HCT116 (cell line): Measurements from ENCODE around the gene PCDHB16. TPM values are rescaled to one million over a fixed set of nuclear protein-coding genes. Genes with fewer than 3 reads are reported as not detected.
"Not testable (repeated sequence)": the region's sequence is repeated elsewhere in the genome, so short reads cannot be mapped to it uniquely, and the experiment has no call there.

Experiments
- ATAC-seq: fragments of 200-7000 bp; cut with Tn5 transposase; 2 replicates; pipeline ENCODE4 v1.9.1; 2020; ENCODE audit warnings: mild to moderate bottlenecking, moderate library complexity
- BruUV-seq: library from RNA; stranded (reverse); fragments of 400-500 nt; replicated peaks from 2 replicates; lab custom pipeline; 2021; lab: Mats Ljungman, UMichigan
- CTCF ChIA-PET: fragments of 300-600 bp; sonication (Branson Sonifier 250); formaldehyde crosslinking; loops from one replicate; lab custom pipeline; 2021; ENCODE audit warnings: antibody characterized with exemption; lab: Charles Lee
- POLR2A ChIA-PET: fragments of 300-600, 350-600 bp; sonication (Branson Sonifier 250); formaldehyde crosslinking; loops from one replicate; lab custom pipeline; 2021; ENCODE audit warnings: antibody characterized with exemption; lab: Charles Lee
- RAD21 ChIA-PET, 2 experiments: fragments of 300-600 bp; sonication (Branson Sonifier 250); formaldehyde crosslinking; loops; one replicate each; lab custom pipeline; 2023; ENCODE audit warnings: low total read pairs in 2 of 2; ENCODE audit not compliant: uncharacterized antibody in 2 of 2, unreplicated experiment in 2 of 2, low non-redundant PET in 1 of 2; lab: Charles Lee
- DNase-seq: peaks from one replicate; pipeline ENCODE4 v3.0.0-alpha.2; 2010; ENCODE audit warnings: low read depth, low spot score
- H2AFZ ChIP-seq: fragments of 200-600 bp; shearing (Covaris generic), sonication (generic); 2 replicates; pipeline ENCODE4 v1.6.1; 2017; ENCODE audit warnings: low read depth, mixed run types, mixed read lengths, antibody characterized with exemption, low read length; ENCODE audit not compliant: poor library complexity, severe bottlenecking
- H3K27ac ChIP-seq: 2 replicates; pipeline ENCODE4 v1.5.1; 2012; ENCODE audit warnings: low read depth, low read length
- H3K27me3 ChIP-seq: fragments of 200-600 bp; sonication (generic); 2 replicates; pipeline ENCODE4 v1.6.1; 2016; ENCODE audit warnings: mixed run types, low read length, mixed read lengths; ENCODE audit not compliant: insufficient read depth
- H3K36me3 ChIP-seq, 2 experiments: fragments of 200-500 bp in 1 of 2; fragments of 200-600 bp in 1 of 2; sonication (Bioruptor generic) in 1 of 2; sonication (generic) in 1 of 2; 2 replicates each; pipeline versions ENCODE4 v1.5.1 to v1.6.1; 2014 to 2016; ENCODE audit warnings: low read length in 2 of 2, inconsistent platforms in 1 of 2, mixed read lengths in 1 of 2, mixed run types in 1 of 2; ENCODE audit not compliant: insufficient read depth in 2 of 2, control insufficient read depth in 1 of 2
- H3K4me1 ChIP-seq, 2 experiments: fragments of 200-600 bp in 1 of 2; sonication (generic) in 1 of 2; 2 replicates each; pipeline versions ENCODE4 v1.5.1 to v1.6.1; 2012 to 2017; ENCODE audit warnings: low read length in 2 of 2, inconsistent platforms in 1 of 2, mild to moderate bottlenecking in 1 of 2, mixed read lengths in 1 of 2, mixed run types in 1 of 2, moderate library complexity in 1 of 2; ENCODE audit not compliant: insufficient read depth in 2 of 2, control insufficient read depth in 1 of 2
- H3K4me2 ChIP-seq: fragments of 200-600 bp; sonication (generic); 2 replicates; pipeline ENCODE4 v1.6.1; 2017; ENCODE audit warnings: mixed run types, low read length, mixed read lengths
- H3K4me3 ChIP-seq, 2 experiments: fragments of 200-600 bp in 1 of 2; sonication (generic) in 1 of 2; replicated peaks in 1 of 2; 2 replicates each; pipeline ENCODE4 v1.5.1; 2011 to 2016; ENCODE audit warnings: low read length in 2 of 2, control low read depth in 1 of 2, low read depth in 1 of 2, mild to moderate bottlenecking in 1 of 2, mixed read lengths in 1 of 2, mixed run types in 1 of 2
- H3K79me2 ChIP-seq: fragments of 200-600 bp; sonication (generic); 2 replicates; pipeline ENCODE4 v1.6.1; 2017; ENCODE audit warnings: mild to moderate bottlenecking, mixed run types, low read length, moderate library complexity, mixed read lengths; ENCODE audit not compliant: insufficient read depth
- H3K9ac ChIP-seq: fragments of 200-600 bp; sonication (generic); 2 replicates; pipeline ENCODE4 v1.6.1; 2016; ENCODE audit warnings: low read length, mixed read lengths
- H3K9me2 ChIP-seq: fragments of 200-600 bp; sonication (generic), shearing (Covaris generic); 2 replicates; pipeline ENCODE4 v1.6.1; 2017; ENCODE audit warnings: mixed run types, mild to moderate bottlenecking, moderate library complexity; ENCODE audit not compliant: insufficient read depth
- H3K9me3 ChIP-seq, 2 experiments: fragments of 200-500 bp in 1 of 2; fragments of 200-600 bp in 1 of 2; sonication (Bioruptor generic) in 1 of 2; sonication (generic) in 1 of 2; 2 replicates each; pipeline ENCODE4 v1.6.1; 2014 to 2017; ENCODE audit warnings: low read length in 2 of 2, mixed read lengths in 2 of 2, inconsistent platforms in 1 of 2, low read depth in 1 of 2, mild to moderate bottlenecking in 1 of 2, mixed run types in 1 of 2, moderate library complexity in 1 of 2; ENCODE audit not compliant: control insufficient read depth in 1 of 2, insufficient read depth in 1 of 2
- H4K20me1 ChIP-seq: fragments of 200-600 bp; sonication (generic), shearing (Covaris generic); 2 replicates; pipeline ENCODE4 v1.6.1; 2017; ENCODE audit warnings: mixed run types, mild to moderate bottlenecking, moderate library complexity; ENCODE audit not compliant: insufficient read depth
- CBX3 ChIP-seq: IDR thresholded peaks from 2 replicates; pipeline ENCODE4 v1.6.1; 2012; ENCODE audit warnings: low read depth
- CEBPB ChIP-seq: IDR thresholded peaks from 2 replicates; pipeline ENCODE4 v1.6.1; 2012; ENCODE audit warnings: low read depth
- EGR1 ChIP-seq: IDR thresholded peaks from 2 replicates; pipeline ENCODE4 v1.6.1; 2012; ENCODE audit warnings: low read depth
- EZH2 ChIP-seq: fragments of 200-600 bp; sonication (generic); IDR thresholded peaks from 2 replicates; pipeline ENCODE4 v1.6.1; 2017; ENCODE audit warnings: antibody characterized with exemption, mixed run types
- FOSL1 ChIP-seq: IDR thresholded peaks from 2 replicates; pipeline ENCODE4 v1.6.1; 2012; ENCODE audit warnings: low read depth
- SP1 ChIP-seq: IDR thresholded peaks from 2 replicates; pipeline ENCODE4 v1.6.1; 2012; ENCODE audit warnings: low read depth
- ZBTB33 ChIP-seq: IDR thresholded peaks from 2 replicates; pipeline ENCODE4 v1.6.1; 2011; ENCODE audit warnings: mild to moderate bottlenecking, low read length, moderate library complexity; ENCODE audit not compliant: insufficient replicate concordance; ENCODE audit errors: extremely low read depth
- intact Hi-C: fragments of 100-400 bp; cut with micrococcal nuclease; formaldehyde crosslinking; loops from 2 replicates; pipeline ENCODE4 v1.10.0; 2022
- total RNA-seq: library from RNA; stranded (reverse); gene quantifications from one replicate; pipeline ENCODE4 v1.2.1, GENCODE V29; 2021; ENCODE audit not compliant: unreplicated experiment

PCDHB16 gene
- total RNA-seq, 1 experiment from 2014 or later: not detected

- TF ChIP-seq FOSL1 (no peak), ZBTB33 (no peak), EGR1 (no peak), SP1 (no peak), CEBPB (no peak), CBX3 (no peak), EZH2 (no peak)
- TF ChIP-seq, all 23 proteins: peak for 0
- Histone ChIP-seq H4K20me1 (no peaks in the 10 kb centered on the region), H3K9ac (no peak overlapping the region), H3K9me3 (peaks cover 0 to 14% of the 10 kb centered on the region in 2 experiments; a peak in 2 of 4 replicates), H3K4me2 (no peak overlapping the region), H3K79me2 (no peaks in the 10 kb centered on the region), H3K4me1 (no peaks in the 10 kb centered on the region), H3K4me3 (no peak overlapping the region), H2AFZ (no peak overlapping the region), H3K9me2 (no peaks in the 10 kb centered on the region), H3K36me3 (no peaks in the 10 kb centered on the region), H3K27ac (no peak overlapping the region), H3K27me3 (no peaks in the 10 kb centered on the region)
- ATAC-seq (no peak), DNase-seq (no peak)
- POLR2A ChIA-PET: no interaction called here
- RAD21 ChIA-PET: no interaction called here
- intact Hi-C loops: no loop called here
- CTCF ChIA-PET: no interaction called here
- BruUV-seq: no TSS peak
These were observed 46.4 kb upstream of the PCDHB16 start for GRCh38 chr5:141135718-141136266.

- intact Hi-C loops, H3K4me2 ChIP-seq, RAD21 ChIA-PET, POLR2A ChIA-PET, H4K20me1 ChIP-seq, H2AFZ ChIP-seq, H3K36me3 ChIP-seq, ATAC-seq, H3K4me1 ChIP-seq, H3K27me3 ChIP-seq, BruUV-seq, DNase-seq, H3K27ac ChIP-seq, H3K79me2 ChIP-seq, CTCF ChIA-PET, H3K4me3 ChIP-seq, H3K9ac ChIP-seq, H3K9me2 ChIP-seq: not testable (repeated sequence)
- H3K9me3 ChIP-seq: peaks cover 0 to 14% of the 10 kb centered on the region in 2 experiments; a peak in 2 of 4 replicates
These were observed 44.8 kb upstream of the PCDHB16 start for GRCh38 chr5:141137346-141137745.
